Measurements from ENCODE around the gene CC2D1B.
"Not testable (repeated sequence)": the region's sequence is repeated elsewhere in the genome, so short reads cannot be mapped to it uniquely, and the experiment has no call there.

The CC2D1B gene

DNA sequence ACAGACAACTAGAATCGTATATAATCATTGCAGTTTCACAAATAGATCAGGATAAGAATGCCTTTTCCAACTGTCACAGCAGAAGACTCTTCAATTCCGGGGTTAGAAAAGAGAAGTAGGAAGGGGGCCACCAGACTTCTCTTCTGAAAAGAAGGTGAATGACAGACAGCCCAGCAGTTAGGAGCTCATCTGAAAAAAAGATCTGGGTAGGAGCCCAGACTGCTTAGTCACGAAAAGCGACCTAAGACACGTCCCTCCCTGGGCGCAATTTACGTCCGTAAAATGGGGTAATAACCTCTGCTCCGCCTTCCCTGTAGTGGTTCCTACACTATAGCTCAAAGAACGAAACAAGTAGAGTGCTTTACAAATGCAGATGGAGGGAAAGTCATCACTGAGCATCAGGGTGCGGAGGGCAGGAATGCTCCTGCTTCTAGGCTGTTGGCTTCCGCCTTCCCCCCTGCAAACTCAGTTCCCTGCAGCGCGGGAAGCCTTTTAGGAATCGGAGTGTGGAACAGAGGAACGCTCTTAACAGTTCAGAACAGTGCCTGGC, 37.6 kb upstream of the CC2D1B start:
- TF ChIP-seq, protein P1, sequence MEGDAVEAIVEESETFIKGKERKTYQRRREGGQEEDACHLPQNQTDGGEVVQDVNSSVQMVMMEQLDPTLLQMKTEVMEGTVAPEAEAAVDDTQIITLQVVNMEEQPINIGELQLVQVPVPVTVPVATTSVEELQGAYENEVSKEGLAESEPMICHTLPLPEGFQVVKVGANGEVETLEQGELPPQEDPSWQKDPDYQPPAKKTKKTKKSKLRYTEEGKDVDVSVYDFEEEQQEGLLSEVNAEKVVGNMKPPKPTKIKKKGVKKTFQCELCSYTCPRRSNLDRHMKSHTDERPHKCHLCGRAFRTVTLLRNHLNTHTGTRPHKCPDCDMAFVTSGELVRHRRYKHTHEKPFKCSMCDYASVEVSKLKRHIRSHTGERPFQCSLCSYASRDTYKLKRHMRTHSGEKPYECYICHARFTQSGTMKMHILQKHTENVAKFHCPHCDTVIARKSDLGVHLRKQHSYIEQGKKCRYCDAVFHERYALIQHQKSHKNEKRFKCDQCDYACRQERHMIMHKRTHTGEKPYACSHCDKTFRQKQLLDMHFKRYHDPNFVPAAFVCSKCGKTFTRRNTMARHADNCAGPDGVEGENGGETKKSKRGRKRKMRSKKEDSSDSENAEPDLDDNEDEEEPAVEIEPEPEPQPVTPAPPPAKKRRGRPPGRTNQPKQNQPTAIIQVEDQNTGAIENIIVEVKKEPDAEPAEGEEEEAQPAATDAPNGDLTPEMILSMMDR (conservative IDR thresholded peaks at IDR 0.05; ENCODE audit: control insufficient read depth, insufficient read depth, low read depth, low read length) = no peak
- DNase-seq (ENCODE audit: low read depth) = peak; percentile 91
- H3K4me3 ChIP-seq (ENCODE audit: control insufficient read depth, low read depth, low read length) = peak overlapping the region; percentile 98

DNA sequence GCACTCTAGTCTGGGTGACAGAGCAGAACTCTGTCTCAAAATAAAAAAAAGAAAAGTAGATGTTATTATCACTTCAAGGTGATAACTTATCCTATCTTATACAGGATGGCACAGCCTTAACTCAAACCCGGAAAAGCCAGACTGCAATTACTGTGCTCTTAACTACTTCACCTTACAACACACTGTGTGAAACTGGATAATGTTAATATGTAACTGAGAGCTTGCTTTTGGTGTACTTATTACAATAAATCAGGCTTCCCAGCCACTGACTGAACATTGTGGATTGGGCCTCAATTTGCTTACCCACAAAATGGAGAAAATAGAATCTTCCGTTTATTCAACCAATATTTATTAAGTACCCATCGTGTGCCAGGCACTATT, 36.8 kb upstream of the CC2D1B start:
- peak overlapping the region; percentile 98 for H3K4me3 ChIP-seq (ENCODE audit: control insufficient read depth, low read depth, low read length)
- TF ChIP-seq, protein P1 (conservative IDR thresholded peaks at IDR 0.05; ENCODE audit: control insufficient read depth, insufficient read depth, low read depth, low read length) = no peak
- no peak for DNase-seq (ENCODE audit: low read depth)

DNA sequence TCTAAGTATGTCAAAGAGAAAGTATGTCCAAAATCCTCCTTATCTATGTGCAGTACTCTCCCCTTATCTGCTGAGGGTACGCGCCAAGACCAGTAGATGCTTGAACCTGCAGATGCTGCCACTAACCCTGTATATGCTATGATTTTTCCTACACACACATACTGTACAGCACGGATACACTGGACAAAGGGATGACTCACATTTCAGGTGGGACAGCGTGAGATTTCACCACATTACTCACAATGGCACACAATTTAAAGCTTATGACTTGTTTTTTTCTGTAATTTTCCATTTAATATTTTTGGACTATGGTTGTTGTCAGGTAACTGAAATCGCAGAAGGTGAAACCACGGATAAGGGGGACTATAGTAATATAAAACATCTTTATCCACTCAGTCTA, 34.1 kb upstream of the CC2D1B start:
- TF ChIP-seq, protein P1 (conservative IDR thresholded peaks at IDR 0.05; ENCODE audit: control insufficient read depth, insufficient read depth, low read depth, low read length) = no peak
- no peak overlapping the region for H3K4me3 ChIP-seq (ENCODE audit: control insufficient read depth, low read depth, low read length)
- DNase-seq (ENCODE audit: low read depth) = no peak

DNA sequence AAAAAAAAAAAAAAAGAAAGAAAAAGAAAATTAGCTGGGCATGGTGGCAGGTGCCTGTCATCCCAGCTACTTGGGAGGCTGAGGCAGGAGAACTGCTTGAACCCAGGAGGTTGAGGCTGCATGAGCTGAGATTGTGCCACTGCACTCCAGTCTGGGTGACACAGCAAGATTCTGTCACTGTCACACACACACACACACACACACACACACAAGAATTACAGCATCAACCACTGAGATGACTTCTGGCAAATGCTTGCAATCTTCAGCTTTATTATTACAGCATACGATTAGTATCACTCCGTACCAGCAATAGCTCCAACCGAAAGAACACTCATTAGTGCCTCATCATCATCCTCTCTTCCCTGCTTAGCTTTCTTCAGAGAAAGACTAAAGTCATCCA, 33.6 kb upstream of the CC2D1B start:
- DNase-seq (ENCODE audit: low read depth) = no peak
- no peak overlapping the region for H3K4me3 ChIP-seq (ENCODE audit: control insufficient read depth, low read depth, low read length)
- TF ChIP-seq, protein P1 (conservative IDR thresholded peaks at IDR 0.05; ENCODE audit: control insufficient read depth, insufficient read depth, low read depth, low read length) = no peak

DNA sequence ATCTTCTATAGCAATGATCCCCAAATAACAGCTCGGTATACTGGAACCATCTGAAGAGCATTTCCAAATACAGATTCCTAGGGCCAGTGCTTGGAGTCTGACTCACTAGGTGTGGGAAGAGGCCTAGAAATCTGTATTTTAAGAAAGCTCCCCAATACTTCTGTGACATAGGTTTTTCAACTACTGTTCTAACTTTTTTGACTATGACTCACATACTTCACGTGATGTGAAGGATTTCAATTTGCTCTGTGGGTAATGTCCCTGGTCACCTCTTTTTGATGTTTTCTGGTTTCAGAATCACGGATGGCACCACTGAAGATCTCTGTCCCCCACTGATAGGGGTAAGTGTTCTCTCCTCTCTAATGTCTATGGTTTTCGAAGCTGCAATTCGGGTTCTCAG, 27.2 kb upstream of the CC2D1B start:
- no peak overlapping the region for H3K4me3 ChIP-seq (ENCODE audit: control insufficient read depth, low read depth, low read length)
- DNase-seq (ENCODE audit: low read depth) = no peak
- TF ChIP-seq, protein P1 (conservative IDR thresholded peaks at IDR 0.05; ENCODE audit: control insufficient read depth, insufficient read depth, low read depth, low read length) = no peak

DNA sequence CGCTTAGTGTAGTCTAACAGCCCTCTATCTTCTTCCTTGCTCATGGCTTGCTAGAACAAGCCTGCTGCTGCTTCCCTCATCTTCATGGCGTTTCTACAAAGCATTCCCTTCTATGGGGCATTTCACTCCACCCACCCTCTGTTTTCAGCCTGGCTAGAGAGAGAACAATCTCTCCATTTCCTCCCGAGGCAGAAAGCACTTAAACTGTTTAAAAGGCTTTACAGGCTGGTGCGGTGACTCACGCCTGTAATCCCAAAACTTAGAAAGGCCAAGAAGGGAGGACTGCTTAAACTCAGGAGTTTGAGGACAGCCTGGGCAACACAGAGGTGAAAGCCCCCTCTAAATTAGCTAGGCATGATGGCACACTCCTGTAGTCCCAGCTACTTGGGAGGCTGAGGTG, 20.5 kb upstream of the CC2D1B start:
- no peak for DNase-seq (ENCODE audit: low read depth)
- TF ChIP-seq, protein P1 (conservative IDR thresholded peaks at IDR 0.05; ENCODE audit: control insufficient read depth, insufficient read depth, low read depth, low read length) = no peak
- H3K4me3 ChIP-seq (ENCODE audit: control insufficient read depth, low read depth, low read length) = no peak overlapping the region

DNA sequence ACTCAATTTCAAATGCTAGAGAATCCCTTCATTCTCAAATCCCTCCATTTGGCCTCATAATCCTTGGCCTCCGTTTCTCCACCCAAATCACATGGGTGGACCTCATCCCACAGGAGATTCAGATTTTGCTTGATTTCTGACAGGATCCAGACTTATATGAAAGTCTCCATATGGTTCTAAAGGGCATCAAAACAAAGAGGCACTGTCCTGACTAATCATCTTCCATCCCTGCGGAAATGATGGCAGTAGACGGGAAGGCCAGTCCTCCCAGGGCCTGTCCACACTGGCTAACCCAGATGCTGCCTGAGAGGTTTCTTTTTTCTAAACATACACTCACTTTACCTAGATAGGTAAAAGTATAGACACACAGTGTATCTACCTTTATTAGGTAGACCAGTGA, 19.4 kb upstream of the CC2D1B start:
- H3K4me3 ChIP-seq (ENCODE audit: control insufficient read depth, low read depth, low read length) = no peak overlapping the region
- TF ChIP-seq, protein P1 (conservative IDR thresholded peaks at IDR 0.05; ENCODE audit: control insufficient read depth, insufficient read depth, low read depth, low read length) = no peak
- DNase-seq (ENCODE audit: low read depth) = no peak

DNA sequence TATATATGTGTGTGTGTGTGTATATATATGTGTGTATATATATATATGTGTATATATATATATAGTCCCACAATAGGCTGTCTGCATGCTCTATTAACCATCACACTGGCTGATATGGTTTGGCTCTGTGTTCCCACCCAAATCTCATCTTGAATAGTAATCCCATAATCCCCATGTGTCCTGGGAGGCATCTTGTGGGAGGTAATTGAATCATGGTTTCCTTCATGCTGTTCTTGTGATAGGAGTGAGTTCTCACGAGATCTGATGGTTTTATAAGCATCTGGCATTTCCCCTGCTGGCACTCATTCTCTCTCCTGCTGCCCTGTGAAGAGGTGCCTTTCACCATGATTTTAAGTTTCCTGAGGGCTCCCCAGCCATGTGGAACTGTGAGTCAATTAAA, 3.8 kb upstream of the CC2D1B start:
- not testable (repeated sequence) for H3K4me3 ChIP-seq (ENCODE audit: control insufficient read depth, low read depth, low read length); DNase-seq (ENCODE audit: low read depth)

Measured in fibroblast of mammary gland (primary cell).